PFSK-1 (cell line): ENCODE data around the gene KIAA0232.

Experiments
- POLR2AphosphoS5 ChIP-seq: IDR thresholded peaks from 2 replicates; pipeline ENCODE4 v1.6.1; 2012; ENCODE audit warnings: low read depth, mild to moderate bottlenecking, control low read depth, low read length, moderate library complexity
- REST ChIP-seq, 2 experiments: IDR thresholded peaks; 2 replicates each; pipeline versions ENCODE4 v1.6.1 to v1.8.0; 2011 to 2012; ENCODE audit warnings: low read depth in 2 of 2, low read length in 2 of 2, control low read depth in 1 of 2, inconsistent platforms in 1 of 2, mild to moderate bottlenecking in 1 of 2, moderate library complexity in 1 of 2; ENCODE audit not compliant: insufficient read depth in 1 of 2
- TAF1 ChIP-seq: IDR thresholded peaks from 2 replicates; pipeline ENCODE4 v1.6.1; 2012; ENCODE audit warnings: low read length, control low read depth, borderline replicate concordance; ENCODE audit not compliant: insufficient read depth

GRCh38 chr4:6781561-6781960, 966 bp upstream of the KIAA0232 start:
- TF ChIP-seq TAF1: no peak
- no peak for TF ChIP-seq REST (IDR thresholded peaks at IDR 0.05; ENCODE audit: insufficient read depth in 1 of 2, low read depth in 2 of 2, low read length in 2 of 2)
- no peak for TF ChIP-seq POLR2AphosphoS5
